ENCODE data around the gene PPP2R2B.

GRCh38 chr5:146623009-146623408, 255.5 kb downstream of the PPP2R2B start:
- TF ChIP-seq CTCF (IDR thresholded peaks at IDR 0.05; ENCODE audit: insufficient read depth, low read length) (no peak), POLR2AphosphoS5 (IDR thresholded peaks at IDR 0.05; ENCODE audit: low read depth) (no peak), REST (IDR thresholded peaks at IDR 0.05; ENCODE audit: insufficient replicate concordance, low read depth) (no peak), GABPA (IDR thresholded peaks at IDR 0.05; ENCODE audit: low read depth) (no peak)
